ENCODE measurements around the gene ID2.

ID2 gene

GRCh38 chr2:8648441-8649213, 33.2 kb upstream of the ID2 start:
- no peak for DNase-seq

- DNase-seq, result no peak
Observed at GRCh38 chr2:8649718-8650117, 32.1 kb upstream of the ID2 start.

GRCh38 chr2:8650256-8650655, 31.6 kb upstream of the ID2 start:
- no peak for DNase-seq

- DNase-seq, result no peak
Observed at GRCh38 chr2:8652774-8653426, 29.0 kb upstream of the ID2 start.

- no peak for DNase-seq
Observed at GRCh38 chr2:8653485-8653884, 28.4 kb upstream of the ID2 start.

GRCh38 chr2:8654041-8654440, 27.8 kb upstream of the ID2 start:
- DNase-seq, result no peak

GRCh38 chr2:8654483-8654882, 27.4 kb upstream of the ID2 start:
- DNase-seq, result no peak

GRCh38 chr2:8656160-8656641, 25.7 kb upstream of the ID2 start:
- DNase-seq, result no peak

- no peak for DNase-seq
Observed at GRCh38 chr2:8656811-8657210, 25.0 kb upstream of the ID2 start.

GRCh38 chr2:8657423-8658062, 24.3 kb upstream of the ID2 start:
- DNase-seq, result no peak

- no peak for DNase-seq
Observed at GRCh38 chr2:8658064-8658862, 23.6 kb upstream of the ID2 start.

- no peak for DNase-seq
Observed at GRCh38 chr2:8659092-8659734, 22.6 kb upstream of the ID2 start.

- no peak for DNase-seq
Observed at GRCh38 chr2:8659735-8660492, 21.9 kb upstream of the ID2 start.

GRCh38 chr2:8661235-8661634, 20.6 kb upstream of the ID2 start:
- DNase-seq, result no peak

- no peak for DNase-seq
Observed at GRCh38 chr2:8661736-8662135, 20.1 kb upstream of the ID2 start.

GRCh38 chr2:8662239-8662879, 19.5 kb upstream of the ID2 start:
- DNase-seq, result no peak

GRCh38 chr2:8663997-8664396, 17.9 kb upstream of the ID2 start:
- DNase-seq, result no peak

- DNase-seq, result no peak
Observed at GRCh38 chr2:8666581-8666980, 15.3 kb upstream of the ID2 start.

GRCh38 chr2:8667896-8668512, 13.9 kb upstream of the ID2 start:
- no peak for DNase-seq

- DNase-seq, result no peak
Observed at GRCh38 chr2:8669157-8669817, 12.6 kb upstream of the ID2 start.
